Esophagus muscularis mucosa (tissue), 4 donors: Measurements from ENCODE around the gene ARHGEF39.

Experiments
- CTCF ChIP-seq, 3 experiments: fragments of 200-600 bp in 2 of 3; fragments of 450-650 bp in 1 of 3; sonication (generic) in 2 of 3; IDR thresholded peaks; one replicate each; pipeline ENCODE4 v1.5.1; 2017 to 2019; ENCODE audit warnings: antibody characterized with exemption in 3 of 3, mild to moderate bottlenecking in 2 of 3, moderate library complexity in 1 of 3
- EP300 ChIP-seq: sonication (generic); formaldehyde crosslinking; IDR thresholded peaks from one replicate; pipeline ENCODE4 v1.6.1; 2017; ENCODE audit warnings: antibody characterized with exemption
- POLR2A ChIP-seq: fragments of 450-650 bp; IDR thresholded peaks from one replicate; pipeline ENCODE4 v1.6.1; 2017; ENCODE audit warnings: antibody characterized with exemption, moderate library complexity, mild to moderate bottlenecking, low read depth
- POLR2AphosphoS5 ChIP-seq, 2 donors: sonication (generic); formaldehyde crosslinking; IDR thresholded peaks; one replicate each; pipeline ENCODE4 v1.6.1; 2017; ENCODE audit warnings: antibody characterized with exemption in 2 of 2

GRCh38 chr9:35708146-35708545 is 43.2 kb upstream of the ARHGEF39 start:
- TF ChIP-seq POLR2AphosphoS5 (IDR thresholded peaks at IDR 0.05): no peak
- no peak for TF ChIP-seq CTCF (IDR thresholded peaks at IDR 0.05)
- no peak for TF ChIP-seq POLR2A
- TF ChIP-seq EP300: no peak
